GM12801 (cell line): ENCODE results near the gene FAT4.

Experiments
- TF ChIP-seq, protein P1 (sequence below): IDR thresholded peaks from one replicate; pipeline ENCODE4 v1.5.1; 2011; ENCODE audit warnings: control low read depth; ENCODE audit not compliant: insufficient read length; ENCODE audit errors: extremely low read depth

FAT4 gene, protein sequence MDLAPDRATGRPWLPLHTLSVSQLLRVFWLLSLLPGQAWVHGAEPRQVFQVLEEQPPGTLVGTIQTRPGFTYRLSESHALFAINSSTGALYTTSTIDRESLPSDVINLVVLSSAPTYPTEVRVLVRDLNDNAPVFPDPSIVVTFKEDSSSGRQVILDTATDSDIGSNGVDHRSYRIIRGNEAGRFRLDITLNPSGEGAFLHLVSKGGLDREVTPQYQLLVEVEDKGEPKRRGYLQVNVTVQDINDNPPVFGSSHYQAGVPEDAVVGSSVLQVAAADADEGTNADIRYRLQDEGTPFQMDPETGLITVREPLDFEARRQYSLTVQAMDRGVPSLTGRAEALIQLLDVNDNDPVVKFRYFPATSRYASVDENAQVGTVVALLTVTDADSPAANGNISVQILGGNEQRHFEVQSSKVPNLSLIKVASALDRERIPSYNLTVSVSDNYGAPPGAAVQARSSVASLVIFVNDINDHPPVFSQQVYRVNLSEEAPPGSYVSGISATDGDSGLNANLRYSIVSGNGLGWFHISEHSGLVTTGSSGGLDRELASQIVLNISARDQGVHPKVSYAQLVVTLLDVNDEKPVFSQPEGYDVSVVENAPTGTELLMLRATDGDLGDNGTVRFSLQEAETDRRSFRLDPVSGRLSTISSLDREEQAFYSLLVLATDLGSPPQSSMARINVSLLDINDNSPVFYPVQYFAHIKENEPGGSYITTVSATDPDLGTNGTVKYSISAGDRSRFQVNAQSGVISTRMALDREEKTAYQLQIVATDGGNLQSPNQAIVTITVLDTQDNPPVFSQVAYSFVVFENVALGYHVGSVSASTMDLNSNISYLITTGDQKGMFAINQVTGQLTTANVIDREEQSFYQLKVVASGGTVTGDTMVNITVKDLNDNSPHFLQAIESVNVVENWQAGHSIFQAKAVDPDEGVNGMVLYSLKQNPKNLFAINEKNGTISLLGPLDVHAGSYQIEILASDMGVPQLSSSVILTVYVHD (N-terminal part only)

DNA sequence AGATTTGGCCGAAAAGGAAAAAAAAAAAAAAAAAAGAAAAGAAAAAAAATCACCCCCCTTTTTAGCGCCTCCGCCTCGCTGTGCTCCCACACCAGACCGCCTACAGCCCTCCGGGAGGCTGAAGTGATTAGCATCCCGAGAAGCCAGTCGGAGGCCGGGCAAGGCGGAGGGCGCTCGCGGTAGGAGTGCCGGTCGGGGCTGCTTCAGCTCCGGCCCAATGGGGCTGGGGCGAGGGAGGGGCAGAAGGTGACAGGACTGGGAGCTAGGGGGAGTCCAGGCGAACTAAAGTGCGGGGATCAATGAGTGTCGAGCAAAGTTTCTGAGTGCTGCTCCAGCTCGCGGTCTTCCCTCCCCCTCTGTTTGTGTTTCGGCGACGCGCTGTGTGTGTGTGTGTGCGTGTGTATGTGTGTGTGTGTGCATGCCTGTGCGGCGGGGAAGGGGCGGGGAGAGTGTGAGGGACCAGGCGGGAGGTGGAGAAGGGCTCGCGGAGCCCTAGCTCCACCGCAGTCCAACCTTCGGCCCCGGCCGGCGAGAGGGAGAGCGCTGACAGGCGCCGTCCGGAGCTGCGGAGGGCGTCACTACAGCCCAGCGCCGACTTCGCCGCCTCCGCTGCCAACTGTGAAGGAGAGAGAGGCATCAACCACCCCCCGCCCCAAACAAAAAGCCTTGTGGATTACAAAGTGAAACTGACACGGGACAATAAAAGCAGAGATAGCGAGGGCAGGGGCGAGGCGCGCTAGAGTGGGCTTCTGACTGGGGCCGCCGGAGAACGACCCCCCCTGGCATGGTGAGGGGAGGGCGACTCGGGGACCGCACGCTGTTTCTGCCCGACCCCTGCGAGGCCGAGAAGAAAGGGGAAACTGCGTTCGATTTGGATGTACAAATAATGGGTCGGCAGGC lies at the start of gene FAT4:
Gene FAT4 (plus strand): TSS at position 280 of the 900 bp plus-strand sequence. CDS start 1,457 bp downstream, outside the sequence.
- TF ChIP-seq, protein P1, sequence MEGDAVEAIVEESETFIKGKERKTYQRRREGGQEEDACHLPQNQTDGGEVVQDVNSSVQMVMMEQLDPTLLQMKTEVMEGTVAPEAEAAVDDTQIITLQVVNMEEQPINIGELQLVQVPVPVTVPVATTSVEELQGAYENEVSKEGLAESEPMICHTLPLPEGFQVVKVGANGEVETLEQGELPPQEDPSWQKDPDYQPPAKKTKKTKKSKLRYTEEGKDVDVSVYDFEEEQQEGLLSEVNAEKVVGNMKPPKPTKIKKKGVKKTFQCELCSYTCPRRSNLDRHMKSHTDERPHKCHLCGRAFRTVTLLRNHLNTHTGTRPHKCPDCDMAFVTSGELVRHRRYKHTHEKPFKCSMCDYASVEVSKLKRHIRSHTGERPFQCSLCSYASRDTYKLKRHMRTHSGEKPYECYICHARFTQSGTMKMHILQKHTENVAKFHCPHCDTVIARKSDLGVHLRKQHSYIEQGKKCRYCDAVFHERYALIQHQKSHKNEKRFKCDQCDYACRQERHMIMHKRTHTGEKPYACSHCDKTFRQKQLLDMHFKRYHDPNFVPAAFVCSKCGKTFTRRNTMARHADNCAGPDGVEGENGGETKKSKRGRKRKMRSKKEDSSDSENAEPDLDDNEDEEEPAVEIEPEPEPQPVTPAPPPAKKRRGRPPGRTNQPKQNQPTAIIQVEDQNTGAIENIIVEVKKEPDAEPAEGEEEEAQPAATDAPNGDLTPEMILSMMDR, result no peak

DNA sequence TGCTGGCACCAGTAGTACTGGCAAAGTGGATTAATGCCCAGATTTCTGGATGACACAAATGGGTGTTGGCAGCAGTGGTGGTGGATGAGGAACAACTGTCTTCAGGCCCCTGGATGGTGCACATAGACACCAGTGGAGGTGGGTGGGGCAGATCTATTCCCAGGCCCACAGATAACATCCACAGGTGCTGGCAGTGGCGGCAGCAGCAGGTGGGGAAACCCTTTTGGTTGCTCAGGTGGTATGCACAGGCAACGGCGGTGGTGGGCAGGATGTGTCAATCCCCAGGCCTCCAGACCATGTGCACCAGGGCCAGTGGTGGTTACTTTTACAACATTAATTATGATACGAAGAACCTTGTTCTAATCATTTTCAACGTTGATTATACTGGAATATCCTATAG lies 48.9 kb upstream of the FAT4 start:
- TF ChIP-seq, protein P1, result no peak

DNA sequence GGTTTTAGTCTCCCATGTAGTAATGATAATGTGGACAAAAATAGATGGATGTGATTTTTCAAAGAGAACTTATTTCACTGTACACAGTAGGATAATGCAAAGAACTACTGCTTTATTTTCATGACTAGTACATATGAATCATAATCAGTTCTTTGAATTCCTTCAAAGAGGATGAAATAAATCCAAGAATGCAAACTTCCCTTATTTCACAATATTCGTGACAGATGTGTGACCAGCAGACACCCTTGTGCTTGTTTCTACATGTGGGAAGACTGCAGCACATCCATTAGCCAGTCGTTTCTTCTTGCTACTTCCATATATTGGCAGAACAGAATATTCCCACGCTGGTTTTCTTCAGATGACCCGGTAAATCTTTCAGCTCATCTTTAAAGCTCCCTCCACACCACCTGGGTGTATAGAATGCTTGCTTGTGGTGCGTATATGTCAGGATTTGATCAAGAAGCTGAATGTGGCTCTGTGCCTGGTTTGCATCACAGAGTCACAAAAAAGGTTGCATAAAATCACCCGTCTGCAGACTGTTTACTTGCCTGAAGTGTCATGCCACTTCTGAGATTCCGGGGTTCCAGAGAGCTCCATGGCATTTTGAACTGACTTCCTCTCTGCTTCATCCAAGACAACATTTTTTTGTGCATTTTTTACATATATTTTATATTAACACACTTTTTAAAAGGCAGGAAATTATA lies 47.7 kb upstream of the FAT4 start:
- TF ChIP-seq, protein P1, result no peak

DNA sequence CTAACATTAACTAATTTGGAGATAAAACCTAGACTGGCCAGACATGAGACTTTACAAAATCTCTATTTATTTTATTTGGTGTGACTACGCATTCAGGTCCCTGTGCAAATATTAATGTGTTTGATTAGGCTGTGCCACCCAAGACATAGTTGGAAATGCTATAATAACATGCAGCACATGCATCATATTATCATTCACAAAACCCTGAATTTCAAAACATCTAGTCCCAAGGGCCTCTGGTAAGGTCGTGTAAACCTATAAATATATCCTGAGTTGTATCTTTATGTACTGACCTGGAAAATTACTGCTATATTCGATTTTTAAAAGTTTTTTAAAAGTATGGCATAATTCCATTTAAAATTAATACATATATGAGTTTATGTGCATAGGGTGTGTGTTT lies 47.1 kb upstream of the FAT4 start:
- TF ChIP-seq, protein P1, result no peak

DNA sequence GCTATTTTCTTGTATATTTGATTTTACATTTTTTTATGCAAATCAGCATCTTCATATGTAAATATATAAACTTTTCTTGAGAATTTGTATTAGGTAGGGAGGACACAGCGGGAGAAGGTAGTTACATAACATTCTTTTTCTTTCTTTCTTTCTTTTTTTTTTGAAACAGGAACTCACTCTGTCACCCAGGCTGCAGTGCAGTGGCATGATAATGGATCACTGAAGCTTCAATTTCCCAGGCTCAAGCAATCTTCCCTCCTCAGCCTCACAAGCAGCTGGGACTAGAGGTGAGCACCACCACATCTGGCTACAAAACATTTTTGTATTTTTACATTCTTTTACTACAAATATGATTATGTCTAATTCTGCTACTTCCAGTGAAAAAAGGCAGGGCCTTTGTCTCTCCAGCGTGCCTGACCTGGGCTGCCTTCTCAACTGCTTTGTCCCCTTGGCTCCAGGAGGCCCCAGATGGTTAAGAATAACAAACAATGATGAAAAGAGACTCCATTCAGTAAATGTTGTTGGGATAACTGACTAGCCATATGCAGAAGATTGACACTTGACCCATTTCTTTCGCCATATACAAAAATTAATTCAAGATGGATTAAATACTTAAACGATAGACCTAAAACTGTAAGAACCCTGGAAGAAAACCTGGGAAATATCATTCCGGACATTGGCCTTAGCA lies 46.5 kb upstream of the FAT4 start:
- TF ChIP-seq, protein P1, result no peak

DNA sequence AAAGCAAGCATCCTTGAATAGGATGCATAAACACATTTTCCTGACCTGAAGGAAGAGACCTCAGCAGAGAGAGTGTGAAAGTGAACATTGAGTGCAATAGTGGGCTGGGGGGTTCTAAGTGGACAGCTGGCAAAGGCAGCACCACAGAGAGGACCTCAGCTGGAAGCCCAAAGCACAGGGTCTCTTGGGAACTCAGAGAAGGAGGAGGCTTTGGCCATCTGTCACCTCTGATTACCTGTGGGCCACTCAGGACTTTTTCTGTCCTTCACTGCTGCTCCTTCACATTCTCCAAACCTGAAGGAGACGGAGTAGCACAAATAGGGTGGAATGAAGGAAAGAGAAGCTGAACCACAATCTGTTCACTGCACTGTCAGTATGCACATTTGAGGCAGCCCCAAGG lies 37.9 kb upstream of the FAT4 start:
- TF ChIP-seq, protein P1, result no peak
